Fibroblast of skin of left quadriceps (primary cell): ENCODE results near the gene LIM2.

Experiments
- DNase-seq, 2 experiments: peaks; one replicate each; pipeline ENCODE4 v3.0.0-alpha.2; 2013; ENCODE audit warnings: low read depth in 2 of 2

The LIM2 gene

DNA sequence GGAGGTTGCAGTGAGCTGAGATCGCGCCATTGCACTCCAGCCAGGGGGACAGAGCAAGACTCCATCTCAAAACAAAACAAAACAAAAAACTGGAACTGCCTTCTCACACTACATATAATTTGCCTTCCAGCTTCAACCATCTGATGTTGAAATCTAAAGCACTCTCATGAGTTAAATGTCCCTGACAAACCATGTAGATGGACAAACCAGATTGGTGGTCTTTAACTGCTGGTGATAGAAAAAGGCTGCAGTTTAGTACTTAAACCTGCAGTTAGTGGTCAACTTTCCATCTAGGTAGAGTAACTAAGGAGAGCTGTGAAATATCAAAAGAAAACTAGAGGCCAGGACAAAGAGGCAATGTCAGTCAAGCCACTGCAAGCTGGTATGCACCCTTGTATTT lies 8.4 kb upstream of the LIM2 start:
- no peak for DNase-seq

DNA sequence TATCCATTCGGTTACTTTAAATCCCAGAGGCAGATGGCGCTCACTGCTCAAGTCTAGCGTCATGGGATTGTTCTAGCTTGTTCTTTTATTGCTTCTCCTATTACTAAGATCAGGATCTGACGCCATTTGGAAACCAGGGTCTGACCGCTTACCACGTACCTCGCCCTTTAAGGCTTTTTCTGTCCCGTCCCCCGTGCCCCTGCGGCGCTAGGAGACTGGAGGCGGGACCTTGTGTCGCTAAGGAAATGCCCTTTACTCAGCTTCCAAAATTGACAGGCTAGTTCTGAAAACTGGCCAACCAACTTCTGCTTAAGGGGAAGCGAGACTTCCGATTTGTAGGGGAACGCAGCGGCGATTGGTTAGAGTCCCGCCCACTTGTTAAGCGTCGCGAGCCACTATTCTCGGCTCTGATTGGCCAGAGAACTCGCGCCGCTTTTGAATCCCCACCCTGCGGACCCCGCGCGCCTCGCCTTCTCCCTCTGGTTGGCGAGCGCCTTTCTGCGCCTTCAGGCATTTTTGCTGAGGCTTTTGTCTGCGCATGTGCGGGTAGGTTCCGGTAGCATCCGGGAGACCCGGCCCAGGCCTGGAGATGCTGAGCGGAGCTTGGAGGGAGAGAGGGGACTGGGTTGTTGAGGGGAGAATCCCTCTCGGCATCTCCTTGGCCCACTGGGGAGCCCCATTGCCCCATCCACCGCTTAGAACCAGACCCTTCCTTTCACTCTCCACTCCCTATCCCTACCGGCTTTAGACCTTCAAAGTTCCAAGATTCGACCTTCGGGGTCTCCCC lies 6.5 kb upstream of the LIM2 start:
- DNase-seq, result peak; percentile 96 to 97

DNA sequence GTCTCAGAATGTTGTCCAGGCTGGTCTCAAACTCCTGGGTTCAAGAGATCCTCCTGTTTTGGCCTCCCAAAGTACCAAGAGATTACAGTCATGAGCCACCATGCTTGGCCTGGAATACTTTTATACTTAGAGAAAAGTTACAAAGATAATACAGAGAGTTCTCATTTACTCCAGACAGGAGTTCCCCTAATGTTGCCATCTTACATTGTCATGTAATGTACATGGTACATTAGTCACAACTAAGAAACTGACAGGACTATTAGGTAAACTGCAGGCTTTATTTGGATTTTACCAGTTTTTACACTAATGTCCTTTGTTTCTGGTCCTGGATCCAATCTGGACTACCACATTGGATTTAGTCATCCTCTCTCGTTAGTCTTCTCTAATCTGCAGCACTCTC lies 4.9 kb upstream of the LIM2 start:
- DNase-seq, result no peak

DNA sequence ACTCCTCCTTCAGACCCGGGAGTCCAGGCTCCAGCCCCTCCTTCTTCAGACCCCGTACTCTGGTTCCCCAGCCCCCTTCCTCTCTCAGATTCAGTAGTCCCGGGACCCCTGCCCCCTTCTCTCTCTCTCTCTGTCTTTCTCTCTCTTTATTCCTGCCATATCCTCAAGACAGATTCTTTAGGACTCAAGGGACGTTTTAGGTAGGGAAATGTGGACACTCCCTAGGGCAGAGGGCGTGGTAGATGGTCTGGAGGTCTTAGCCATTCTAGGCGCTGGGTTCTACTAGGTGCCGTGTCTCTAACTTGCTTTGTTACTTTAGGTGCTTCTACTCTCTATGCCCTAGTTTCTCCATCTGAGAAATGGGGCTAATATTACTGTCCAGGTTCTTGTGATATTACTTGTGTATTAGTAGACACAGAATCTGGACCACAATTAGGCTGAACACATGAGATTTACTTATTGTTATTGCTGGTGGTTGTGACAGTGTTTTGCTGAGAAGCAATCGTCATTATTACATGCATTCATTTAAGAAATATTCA lies 3.4 kb upstream of the LIM2 start:
- no peak for DNase-seq

DNA sequence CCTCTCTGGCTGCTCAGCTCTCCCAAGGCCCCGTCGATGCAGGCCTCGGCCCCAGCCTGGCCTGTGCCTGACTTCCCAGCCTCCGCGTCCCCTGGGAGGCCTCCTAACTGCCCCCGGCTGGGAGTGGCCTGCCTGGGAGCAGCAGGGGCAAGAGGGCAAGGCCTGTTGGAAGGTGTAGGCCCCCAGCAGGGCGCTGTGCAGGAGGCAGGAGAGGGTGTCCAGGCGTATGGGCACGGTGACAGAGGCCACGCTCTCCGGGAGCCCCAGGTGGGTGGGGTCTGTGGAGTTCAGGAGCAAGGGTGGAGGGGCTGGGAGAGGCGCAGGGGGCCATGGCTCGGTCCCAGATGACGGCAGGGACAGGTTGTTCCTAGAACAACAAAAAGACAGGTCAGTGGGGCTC lies 1.4 kb upstream of the LIM2 start:
- no peak for DNase-seq

DNA sequence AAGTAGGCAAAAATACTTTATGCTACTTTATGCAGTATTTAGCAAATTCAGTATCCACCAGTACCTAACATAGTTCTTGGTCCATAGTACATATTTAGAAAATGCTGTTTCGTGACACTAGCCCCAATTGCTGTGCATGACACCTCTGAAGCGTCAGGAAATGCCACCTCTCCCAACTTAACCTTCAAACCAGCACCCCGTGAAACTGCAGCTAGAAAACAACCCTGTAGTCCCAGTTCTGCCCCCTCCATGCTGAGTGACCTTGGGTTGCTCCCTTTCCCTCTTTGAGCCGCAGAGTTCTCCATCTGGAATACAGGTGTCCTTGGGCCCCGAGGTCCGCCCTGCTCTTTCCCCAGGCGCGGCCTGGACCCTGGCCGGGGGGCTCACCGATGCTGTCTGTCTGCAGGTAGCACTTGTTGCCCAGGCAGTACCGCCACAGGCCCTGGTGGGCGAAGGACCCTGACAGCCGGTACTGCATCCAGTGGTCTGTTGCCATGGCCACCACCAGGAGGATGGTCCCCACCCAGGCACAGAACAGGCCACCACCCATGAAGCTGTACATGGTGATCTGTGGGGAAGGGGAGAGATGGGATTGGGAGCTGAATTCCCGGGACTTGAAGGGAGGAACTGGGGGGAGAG lies 773 bp downstream of the LIM2 start:
- DNase-seq, result no peak

DNA sequence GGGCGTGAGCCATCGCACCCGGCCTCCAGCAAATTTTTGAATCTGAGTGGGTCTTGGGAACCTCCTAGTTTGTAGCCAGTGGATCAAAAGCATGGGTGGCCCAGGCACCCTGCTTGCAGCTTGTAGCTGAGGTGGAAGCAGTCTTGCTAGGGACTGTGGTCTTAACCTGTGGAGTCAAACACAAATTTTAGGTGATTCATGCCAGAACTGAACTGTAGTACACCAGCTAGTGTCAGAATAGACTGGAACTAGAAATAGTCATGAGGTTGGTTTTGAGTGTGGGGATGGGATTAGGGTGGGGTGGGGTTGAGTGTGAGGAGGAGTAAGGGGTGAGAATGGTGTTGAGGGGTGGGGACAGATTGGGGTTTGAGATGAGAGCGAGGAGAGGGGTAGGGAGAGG lies 5.8 kb downstream of the LIM2 start:
- no peak for DNase-seq

DNA sequence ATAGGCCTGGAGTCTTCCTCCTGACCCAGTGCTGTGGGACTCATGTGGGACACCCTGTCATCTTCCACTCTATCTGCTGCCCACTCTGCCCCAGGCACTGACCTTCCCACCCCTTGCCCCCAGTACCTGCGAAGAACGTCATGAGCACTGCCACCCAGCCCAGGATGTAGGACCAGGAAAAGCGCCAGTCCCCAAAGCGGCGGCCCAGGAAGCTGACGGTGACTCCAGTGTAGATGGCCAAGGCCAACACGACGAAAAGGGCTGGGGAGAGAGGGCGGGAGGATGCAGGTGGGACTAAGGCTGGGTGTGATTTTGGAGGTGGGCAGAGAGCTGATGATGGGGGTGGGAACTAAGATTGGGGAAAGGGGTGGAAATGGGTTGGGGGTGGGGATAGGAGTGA lies 7.4 kb downstream of the LIM2 start:
- no peak for DNase-seq

DNA sequence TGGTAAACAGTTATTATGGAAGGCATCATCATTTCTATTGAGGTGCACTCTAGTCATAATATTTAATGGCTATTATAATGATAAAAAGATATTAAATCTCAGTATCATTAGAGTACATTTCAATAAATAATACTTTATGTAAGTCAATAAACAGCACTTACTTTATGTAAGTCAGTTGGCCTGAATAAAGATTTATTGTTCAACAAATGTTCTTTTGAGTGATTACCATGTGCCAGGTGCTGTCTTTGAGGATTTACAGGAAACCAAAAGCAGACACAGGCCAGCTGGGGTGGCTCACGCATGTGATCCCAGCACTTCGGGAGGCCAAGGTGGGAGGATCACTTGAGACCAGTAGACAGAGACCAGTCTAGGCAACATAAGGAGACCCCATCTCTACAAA lies 10.4 kb downstream of the LIM2 start:
- no peak for DNase-seq

DNA sequence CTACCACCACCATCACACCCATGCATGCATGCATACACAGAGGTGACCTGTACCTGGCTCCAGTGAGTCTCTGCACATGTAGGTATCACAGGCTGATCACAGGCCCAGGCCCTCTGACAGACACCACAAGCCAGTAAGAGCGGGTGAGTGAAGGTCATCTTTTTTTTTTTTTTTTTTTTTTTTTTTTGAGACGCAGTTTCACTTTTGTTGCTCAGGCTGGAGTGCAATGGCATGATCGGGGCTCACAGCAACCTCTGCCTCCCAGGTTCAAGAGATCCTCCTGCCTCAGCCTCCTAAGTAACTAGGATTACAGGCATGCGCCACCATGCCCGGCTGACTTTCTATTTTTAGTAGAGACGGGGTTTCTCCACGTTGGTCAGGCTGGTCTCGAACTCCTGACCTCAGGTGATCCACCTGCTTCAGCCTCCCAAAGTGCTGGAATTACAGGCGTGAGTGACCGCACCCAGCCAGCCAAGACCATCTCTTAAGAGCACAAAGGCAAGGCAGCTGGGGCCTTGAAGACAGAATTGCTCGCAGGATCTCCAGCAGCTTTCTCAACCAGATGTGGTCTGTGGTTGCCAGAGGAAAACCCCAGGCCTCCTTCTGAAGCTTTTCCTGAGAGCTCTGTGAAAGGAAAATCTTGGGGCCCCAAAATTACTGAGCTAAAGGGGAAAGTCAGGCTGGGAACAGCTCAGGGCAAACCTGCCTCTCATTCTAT lies 12.1 kb downstream of the LIM2 start:
- no peak for DNase-seq

DNA sequence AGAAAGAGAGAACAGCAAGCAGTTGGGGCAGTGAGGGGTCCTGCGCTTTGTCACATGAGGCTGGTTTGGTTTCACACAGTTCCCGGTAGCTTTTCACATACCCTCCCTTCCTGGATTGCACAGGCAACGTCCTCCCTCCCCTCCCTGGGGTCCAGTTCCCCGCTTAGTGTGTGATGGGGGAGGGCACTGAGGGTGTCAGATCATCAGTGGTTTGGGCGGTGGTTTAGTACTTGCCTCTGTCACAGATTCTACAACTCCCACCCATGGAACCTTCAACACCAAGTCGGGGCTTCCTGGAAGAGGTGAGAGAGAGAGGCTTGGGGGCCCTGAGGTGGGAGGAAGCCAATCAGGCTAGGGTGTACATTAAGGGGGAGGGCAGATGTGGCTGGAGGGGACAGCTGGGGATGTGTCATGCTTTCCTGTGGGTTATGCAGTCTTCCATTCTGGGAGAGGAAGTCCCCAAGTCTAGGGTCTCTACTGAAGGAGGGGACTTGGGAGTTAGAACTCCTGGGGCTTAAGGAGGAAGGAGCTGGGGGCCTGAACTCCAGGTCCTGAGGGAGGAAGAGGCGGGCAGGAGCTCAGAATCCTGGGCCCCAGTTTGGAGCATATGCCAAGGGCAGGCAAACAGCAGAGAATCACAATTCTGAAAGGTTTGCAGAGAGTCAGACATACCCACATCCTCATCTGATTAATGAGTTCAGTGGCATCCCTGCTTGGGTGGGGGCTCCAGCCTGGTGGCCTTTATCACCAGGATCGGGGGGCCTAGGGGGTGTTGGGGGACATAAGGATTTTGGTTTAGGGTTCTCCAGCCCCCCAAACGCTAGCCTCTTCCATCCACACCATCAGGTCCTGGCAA lies 14.9 kb downstream of the LIM2 start, which contains the start of gene NKG7:
NKG7 (minus strand) TSS at position 6 of the 856 bp plus-strand sequence. CDS start 119 bp downstream, outside the sequence.
- DNase-seq, result no peak

DNA sequence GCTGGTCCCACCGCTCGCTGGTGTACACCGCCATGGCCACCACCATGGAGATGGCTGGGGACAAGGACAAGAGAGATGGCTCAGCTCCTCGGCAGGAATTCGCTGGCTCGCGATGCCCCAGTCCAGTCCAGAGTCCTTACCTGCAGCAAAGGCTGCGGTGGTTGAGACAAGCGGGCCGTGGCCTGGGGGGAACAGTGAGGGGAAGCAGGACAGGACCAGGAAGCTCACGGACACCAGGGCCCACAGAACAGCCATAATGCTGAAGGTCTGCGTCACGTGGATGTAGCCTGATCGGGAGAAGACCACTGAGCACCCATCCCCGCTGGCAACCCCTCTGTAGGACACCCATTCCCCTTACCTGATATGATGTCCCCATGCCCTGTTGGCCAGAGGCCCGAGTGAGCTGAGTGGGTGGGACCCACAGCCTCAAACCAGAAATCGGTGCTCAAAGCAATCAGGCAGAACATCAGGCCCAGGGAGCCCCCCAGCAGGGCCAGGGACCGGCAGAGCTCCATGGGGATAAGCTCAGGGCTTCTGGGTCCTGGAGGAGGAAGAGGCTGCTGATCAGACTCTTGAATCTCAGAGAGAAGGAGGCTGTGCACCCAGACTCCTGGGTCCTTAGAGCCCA lies 15.6 kb downstream of the LIM2 start:
- DNase-seq, result no peak

DNA sequence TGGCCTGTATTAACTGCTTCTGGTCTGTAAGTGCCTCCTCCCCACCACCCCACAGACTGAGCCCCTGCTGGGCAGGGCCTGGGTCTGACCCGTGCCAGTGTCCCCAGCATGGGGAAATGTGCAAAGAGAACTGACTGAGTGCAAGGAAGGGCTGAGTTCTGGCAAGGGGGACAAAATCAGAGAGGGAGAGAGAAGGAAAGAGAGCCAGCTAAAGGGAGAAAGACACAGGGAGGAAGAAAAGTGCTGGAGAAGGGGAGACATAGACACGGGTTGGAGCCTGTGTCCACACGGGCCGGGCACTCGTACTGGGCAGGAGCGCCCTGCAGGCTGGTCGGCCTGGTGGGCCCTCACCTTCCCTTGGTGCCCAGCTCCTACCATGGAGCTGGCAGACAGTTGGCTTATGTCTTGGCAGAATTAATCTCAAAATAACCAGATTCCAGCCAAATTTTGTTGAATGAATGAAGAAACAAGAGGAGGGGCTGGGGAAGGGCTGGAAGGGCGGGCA lies 16.5 kb downstream of the LIM2 start:
- no peak for DNase-seq

DNA sequence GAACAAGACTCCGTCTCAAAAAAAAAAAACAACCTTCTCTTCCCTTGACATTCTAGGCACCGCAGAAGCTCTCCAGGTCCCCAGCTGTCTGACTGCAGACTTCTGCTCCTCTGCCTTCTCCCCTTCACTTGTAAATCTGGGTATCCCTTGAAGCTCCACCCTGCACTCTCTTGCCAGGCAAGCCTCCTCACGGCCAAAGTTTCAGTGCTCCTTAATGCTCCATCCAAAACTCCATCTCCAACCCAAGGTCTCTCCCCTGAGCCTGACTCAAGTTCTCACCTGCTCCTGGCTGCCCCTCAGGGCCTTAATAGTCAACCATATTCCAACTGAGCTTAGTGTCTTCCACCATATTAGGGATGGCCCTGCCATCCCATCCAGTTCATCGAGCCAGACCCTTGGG lies 17.5 kb downstream of the LIM2 start:
- no peak for DNase-seq

DNA sequence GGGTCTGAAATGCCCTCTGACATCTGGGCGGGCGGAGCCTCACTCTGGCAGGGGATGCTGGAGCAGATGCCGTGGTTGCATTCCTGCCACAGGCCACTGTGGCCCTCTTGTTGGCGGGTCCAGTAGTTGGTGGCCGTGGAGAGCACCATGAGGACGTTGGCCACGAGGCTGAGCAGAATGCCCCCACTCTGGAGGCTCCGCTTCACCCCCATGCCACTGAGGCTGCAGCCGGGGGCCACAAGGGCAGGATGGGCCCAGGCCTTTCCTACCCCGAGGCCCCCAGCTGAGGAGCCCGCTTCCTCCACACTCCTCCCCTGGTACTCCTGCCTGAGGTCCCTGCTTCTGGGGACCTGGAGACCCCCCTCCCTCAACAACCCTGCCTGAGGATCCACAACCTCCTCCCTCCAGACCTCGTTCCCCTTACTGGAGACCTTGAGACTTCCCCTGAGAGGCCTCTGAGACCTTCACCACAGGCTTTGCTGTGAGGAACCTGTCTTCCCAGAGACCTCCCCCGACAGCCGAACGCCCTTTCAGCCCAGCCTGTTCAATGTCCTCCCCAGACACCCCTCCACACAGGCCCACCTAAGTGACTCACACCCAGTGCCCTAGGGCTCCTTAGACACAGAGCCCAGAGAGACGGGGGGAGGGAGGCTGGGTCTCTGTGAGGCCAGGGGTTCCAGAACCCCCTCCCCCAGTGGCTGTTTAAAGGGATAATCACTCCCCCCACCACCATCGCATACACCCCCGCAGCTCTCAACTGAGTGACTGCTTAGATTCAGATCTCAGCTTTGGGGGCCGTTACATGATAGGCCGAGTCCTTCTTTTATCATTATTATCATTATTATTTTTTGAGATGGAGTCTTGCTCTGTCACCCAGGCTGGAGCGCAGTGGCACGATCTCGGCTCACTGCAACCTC lies 19.1 kb downstream of the LIM2 start, which contains the start of gene CLDND2:
CLDND2 (minus strand) TSS at position 638 of the 917 bp plus-strand sequence; CDS start at position 212, 426 bp downstream.
- DNase-seq, result no peak

DNA sequence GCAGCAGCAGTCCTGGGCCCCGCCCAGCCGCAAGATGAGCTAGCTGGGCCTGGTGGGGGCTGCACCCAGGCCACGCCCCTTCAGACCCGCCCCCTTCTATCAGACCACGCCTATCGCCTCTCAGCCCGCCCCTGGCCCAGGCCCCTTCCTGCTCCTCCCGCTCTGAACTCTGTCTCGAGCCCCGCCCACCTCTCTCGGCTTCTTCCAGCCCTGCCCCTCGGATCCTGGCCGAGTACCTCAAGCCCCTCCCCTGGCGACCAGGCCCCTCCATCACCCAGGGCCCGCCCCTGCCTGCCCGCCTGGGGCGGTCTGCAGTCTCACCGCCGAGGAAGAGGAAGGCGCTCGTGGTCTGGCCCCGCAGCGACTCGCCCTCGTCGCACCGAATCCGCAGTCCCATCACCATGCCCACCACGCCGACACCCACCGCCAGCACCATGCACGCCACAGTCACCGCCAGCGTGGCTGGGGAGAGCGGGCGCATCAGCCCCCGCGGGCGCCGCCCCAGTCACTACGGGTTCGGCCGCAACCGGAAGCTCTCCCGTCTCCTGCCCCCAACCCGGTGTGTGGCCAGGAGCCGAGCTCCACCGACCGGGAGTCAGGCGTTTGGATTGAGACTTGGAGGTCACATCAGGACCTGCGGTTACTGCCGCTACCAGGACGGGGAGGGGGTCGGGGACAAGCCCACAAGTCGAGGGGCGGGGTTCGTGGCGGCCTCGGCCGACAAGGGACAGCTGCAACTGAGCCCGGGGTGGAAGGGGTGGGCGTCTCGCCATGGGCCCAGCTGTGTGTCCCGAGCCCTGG lies 20.0 kb downstream of the LIM2 start:
- DNase-seq, result peak; percentile 97

DNA sequence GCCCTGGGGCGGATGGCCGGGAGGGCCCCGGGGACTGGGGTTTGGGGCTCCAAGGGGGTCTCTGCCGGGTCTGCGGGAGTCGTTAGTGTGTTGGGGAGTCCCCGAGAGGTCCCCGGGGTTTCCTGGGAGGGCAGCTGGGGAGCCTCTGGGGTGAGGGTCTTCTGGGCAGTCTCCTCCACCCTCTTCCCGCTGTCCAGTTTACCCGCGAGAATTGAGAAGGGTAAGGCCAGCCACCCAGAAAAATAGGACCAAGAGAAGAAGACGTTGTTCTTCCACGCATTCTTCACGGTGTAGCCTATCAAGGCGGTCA lies 20.6 kb downstream of the LIM2 start:
- DNase-seq, result no peak

DNA sequence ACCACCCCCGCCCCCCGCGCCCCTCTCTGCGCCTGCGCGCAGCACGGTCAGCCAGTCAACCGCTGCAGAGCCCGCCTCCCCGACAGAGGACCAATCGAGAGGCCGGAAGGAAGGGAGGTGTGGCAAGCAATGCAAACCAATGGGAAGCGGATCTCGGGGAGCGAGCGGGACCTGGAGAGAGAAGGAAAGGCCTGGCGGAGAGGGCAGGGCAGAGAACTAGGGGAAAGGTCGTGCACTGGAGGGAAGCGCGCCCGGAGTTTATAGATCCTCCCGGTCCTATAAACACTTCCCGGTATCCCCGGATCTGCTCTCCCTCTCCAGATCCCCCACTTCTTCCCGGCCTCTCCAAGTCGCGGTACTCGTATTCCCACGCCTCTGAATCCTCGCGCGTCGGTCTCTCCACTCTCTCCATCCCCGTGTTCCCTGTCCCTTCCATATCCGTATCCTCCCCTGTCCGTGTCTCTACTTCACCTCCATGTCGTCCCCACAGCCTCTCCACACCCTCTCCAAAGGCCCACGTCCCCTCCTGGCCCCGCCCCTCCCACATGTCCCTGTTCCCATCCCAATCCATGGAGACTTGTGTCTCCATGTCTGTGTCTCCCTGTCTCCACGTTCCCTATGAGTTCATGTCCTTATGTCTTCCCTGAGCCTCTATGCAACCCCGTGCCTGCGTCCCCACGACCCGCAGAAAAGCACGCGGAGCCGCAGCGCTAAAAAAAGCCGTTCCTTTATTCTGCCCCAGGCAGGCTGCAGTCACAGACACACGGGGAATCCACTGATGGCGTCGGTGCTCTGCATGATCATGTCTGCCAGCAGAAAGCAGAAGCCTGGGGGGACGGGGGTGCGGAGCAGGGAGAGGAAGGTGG lies 21.2 kb downstream of the LIM2 start:
- DNase-seq, result peak; percentile 95
